LNCaP clone FGC (cell line): Measurements from ENCODE around the gene WDFY1.
A peak's percentile ranks its signal among the peaks of the same experiment; 100 is the strongest.

Experiments
- DNase-seq: peaks from one replicate; pipeline ENCODE4 v3.0.0-alpha.2; 2011; ENCODE audit warnings: low read depth
- H3K4me3 ChIP-seq: 2 replicates; pipeline ENCODE4 v1.5.1; 2011; ENCODE audit warnings: mild to moderate bottlenecking, low read depth, low read length, control low read depth
- CTCF ChIP-seq: IDR thresholded peaks from 2 replicates; pipeline ENCODE4 v1.5.1; 2012; ENCODE audit warnings: mild to moderate bottlenecking; ENCODE audit not compliant: control insufficient read depth, insufficient read depth; ENCODE audit errors: extremely low read depth

WDFY1 gene, protein sequence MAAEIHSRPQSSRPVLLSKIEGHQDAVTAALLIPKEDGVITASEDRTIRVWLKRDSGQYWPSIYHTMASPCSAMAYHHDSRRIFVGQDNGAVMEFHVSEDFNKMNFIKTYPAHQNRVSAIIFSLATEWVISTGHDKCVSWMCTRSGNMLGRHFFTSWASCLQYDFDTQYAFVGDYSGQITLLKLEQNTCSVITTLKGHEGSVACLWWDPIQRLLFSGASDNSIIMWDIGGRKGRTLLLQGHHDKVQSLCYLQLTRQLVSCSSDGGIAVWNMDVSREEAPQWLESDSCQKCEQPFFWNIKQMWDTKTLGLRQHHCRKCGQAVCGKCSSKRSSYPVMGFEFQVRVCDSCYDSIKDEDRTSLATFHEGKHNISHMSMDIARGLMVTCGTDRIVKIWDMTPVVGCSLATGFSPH

DNA sequence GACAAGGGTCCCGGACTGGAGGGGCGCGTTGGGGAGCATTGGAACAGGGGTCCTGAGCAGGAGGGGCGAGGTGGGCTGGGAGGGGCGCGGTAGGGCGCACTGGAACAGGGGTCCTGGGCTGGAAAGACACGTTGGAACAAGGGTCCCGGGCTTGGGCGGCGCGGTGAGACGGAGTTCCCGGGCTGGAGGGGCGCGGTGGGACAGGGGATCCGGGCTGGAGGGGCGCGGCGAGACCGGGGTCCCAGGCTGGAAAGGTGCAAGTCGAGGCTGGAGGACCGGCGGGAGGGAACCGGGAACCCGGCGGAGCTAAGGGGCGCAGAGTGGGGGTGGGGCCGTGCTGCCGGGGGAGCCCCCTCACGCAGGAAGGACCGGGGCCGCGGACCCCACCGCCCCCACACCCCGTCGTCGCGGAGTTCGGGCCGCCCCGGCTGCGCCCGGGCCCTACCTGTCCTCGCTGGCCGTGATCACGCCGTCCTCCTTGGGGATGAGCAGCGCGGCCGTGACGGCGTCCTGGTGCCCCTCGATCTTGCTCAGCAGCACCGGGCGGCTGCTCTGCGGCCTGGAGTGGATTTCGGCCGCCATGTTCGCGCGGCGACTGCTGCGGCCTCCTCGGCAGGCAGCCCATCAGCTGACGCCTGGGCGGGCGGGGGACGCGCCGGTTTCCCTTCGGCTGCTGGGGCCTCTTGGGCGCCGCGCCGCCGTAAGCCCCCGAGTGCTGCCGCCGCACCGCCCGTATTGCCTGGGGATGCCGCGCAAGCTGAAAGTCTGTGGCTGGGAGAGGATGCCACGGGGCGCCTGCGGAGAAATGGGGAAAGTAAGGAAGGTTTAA lies at the start of gene WDFY1:
TSS of gene WDFY1 (minus strand) at position 633 of the 829 bp plus-strand sequence. CDS start at position 582, 51 bp downstream.
- DNase-seq: no peak
- peak within 1 kb of the TSS; percentile 76 for H3K4me3 ChIP-seq
- TF ChIP-seq CTCF: no peak

DNA sequence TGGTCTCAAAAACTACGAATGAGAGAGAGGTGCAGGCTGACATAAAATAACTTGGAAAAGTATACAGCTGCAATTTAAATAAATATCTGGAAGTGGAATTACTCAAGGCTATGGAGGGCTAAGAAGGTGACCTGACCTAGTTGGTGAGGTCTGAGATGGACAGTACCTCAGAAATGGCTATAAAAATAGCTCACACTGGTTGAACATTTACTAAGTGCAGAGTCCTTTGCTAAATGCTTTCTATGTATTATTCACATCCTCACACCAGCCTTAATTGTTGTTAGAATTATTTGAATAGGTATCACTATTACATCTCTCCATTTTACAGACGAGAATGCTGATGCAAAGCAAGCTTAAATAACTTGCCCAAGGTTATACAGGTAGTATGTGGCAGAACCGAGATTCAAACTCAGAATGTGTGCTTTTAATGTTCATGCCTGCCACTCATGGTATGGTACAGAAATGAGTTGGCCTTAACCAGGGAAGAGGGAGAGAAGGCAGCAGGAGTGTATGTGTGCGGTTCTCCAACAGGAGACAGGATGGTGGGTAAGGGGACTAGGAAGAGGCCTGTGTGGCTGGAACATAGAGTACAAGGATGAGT lies 49.5 kb upstream of the WDFY1 start:
- DNase-seq: no peak
- TF ChIP-seq CTCF: no peak
- H3K4me3 ChIP-seq: no peak overlapping the region

DNA sequence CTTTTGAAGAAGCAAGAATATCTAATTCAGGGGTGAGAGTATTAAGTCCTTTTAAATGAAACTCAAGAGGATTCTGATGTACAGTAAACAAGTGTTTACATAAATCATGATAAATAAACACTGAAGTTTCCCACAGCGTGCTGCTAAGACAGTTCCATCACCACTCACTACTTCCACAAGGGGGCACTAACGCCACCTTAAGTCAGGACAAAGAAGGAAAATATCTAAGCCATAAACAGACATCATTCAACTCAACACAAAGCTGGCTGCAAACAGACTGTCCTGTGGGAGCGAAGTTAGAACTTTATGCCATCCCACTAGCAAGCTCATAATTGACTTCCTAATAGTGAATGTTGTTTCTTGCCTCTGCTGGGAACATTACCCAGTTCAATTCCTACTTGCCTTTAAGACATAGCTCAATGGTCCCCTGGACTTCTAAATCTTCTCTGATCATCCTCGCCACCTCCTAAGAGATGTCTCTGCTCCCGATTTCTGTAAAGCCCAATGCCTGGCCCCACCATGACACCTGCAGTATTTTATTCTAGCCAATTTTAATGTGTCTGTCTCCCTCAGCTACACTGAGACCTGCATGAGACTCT lies 48.6 kb upstream of the WDFY1 start:
- peak; percentile 87 for TF ChIP-seq CTCF
- no peak overlapping the region for H3K4me3 ChIP-seq
- peak; percentile 50 for DNase-seq

GRCh38 chr2:223991611-223992010 lies 46.5 kb upstream of the WDFY1 start:
- no peak for TF ChIP-seq CTCF
- no peak for DNase-seq
- no peak overlapping the region for H3K4me3 ChIP-seq

DNA sequence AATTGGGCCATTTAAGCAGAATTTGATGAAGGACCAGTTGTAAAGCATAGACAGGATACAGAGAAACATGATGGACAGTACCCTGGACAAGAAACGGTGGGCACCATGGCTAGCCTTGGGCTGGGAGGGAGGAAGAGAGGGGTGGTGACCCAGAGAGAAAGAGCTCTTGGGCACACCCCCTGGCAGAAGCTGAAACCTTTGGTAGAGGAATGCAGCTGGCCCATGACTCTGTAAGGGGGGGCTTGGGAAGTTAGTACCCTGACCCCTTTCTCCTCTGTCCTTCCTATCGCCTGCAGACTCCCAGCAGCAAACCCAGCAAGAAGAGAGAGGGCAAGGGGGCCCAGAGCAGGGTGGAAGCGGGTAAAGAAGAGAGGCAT lies 44.7 kb upstream of the WDFY1 start:
- TF ChIP-seq CTCF: no peak
- DNase-seq: no peak
- no peak overlapping the region for H3K4me3 ChIP-seq

DNA sequence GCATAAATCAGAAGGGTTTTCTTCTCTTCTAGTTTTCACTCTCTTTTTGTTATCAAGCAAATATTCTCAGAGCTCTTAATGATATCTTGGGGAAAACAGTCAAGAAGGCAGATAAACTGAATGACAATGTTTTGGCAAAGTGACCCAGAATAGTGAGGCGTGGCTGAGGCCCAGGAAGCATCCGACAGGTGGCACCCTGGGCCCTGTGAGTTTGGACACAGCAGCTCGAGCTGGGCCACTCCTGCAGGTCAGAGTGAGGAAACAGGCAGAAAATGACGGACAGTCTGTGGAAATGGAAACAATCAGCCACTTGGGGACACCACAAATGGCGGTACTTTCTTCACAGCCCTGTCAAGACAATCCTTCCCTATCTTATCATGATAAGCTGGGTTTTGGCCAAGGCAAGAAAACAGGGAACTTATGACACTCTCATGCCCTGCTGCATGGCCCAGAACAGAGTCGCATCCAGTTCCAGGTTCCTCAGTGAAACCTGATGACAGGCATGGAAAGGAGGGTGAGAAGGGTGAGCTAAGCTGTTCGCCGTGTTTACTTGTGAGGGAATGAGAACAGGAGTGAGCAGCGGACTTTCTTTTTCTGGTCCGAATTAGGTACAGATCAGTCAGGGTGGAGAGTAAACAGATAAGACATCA lies 44.2 kb upstream of the WDFY1 start:
- TF ChIP-seq CTCF: peak; percentile 74

More for the DNA sequence above, 44.2 kb upstream of the WDFY1 start:
- H3K4me3 ChIP-seq: no peak overlapping the region
- peak; percentile 42 for DNase-seq
